ENCODE results near the gene FAM53B.

Gene FAM53B

DNA sequence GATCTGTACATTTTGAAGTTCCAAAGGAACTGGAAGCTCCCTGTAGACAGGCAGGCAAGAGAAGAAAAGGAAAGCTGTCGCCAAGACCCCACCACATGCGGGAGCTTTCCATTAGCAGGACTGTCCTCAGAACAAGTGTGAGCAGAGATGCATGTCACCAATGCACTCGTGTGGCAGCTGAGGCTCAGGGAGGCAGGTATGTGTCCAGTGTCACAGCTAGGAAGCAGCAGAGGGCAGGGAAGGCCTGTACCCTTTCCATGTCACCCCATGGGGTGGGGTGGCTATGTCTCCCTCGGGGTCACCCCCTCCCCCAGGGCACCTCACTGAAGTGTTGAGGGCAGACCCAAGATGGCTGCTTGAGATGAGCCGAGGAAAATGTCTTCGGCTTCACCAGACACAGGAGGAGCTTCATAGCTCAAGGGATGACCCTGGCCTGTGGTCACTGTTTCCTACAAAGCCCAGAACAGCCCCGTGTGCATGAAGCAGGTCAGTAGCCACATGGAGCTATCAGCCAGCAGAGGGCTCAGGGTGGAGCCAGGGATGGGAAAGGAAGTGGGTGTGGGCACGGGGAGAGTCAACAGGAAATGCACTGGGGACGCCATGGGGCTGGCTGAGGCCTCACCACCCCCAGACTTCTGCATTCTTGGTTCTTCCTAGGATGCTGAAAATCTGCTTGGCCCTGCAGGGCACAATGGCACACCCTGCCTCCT, 96.6 kb downstream of the FAM53B start:
- DNase-seq (ENCODE audit: low read depth, low spot score), result no peak

DNA sequence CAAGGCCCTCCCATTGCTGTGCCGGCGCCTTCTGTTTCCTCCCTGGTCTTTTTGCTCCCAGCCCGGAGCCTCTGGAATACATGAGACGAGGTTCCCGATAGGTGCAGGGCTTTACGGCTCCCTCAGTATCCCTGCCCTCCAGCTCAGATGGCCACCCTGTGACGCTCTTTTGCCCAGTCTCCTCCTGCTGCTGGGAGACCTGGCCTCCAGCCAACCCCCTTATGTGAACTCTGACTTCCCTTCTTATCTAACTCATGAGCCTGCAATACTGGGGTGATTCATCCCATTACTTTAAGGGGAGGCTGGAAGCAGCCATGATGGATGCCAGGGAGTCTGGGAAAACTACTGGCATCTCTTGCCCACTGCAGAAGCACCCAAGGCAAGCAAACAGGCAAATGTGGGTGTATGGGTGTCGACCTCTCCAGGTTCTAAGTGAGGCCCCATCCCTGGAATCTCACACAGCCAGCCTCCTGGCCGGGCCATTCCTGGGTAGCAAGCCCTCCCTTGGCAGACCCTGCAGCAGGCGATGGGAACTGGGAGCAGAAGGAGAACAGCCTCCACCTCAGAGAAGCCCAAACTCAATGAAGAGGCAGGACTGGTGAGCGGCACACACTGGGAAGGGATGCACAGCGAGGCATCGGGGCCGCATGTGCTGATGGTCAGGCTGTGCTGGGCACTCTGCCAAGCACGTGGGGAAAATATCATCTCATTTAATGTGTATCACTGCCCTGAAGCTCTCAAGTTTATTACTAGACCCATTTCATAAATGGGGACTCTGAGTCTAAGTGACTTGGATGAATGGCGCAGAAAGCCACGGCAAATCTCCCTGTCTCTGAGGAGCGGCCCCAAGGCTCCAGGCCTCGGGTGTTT, 97.5 kb downstream of the FAM53B start:
- DNase-seq (ENCODE audit: low read depth, low spot score), result no peak

DNA sequence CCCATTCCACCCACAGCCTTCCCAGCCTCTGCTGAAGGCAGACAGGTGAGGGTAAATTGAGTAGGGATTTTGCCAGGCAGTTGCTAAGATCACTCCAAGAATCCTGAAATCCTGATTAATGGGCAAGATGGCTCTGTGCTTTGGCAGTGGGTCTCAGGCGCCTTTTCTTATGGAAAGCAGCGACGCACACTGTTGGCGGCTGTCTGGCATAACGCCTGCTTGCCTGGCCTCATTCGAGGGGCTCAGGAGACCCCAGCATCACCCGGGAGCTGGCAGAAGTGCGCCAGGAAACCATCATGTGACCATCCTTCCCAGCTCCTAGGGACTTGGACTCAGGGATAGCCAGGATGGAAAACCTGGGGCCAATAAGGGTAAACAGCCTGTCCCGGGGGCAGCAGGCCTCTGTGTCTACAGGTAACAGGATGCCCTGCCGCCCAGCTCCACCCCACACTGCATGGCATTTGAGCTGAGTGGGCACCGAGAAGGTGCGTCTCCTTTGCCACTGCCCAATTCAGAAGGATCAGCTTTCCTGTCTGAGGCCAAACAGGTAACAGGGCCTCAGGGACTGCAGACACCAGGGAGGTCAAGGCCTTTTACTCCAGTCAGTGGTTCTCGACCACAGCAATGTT, 98.6 kb downstream of the FAM53B start:
- DNase-seq (ENCODE audit: low read depth, low spot score), result no peak

DNA sequence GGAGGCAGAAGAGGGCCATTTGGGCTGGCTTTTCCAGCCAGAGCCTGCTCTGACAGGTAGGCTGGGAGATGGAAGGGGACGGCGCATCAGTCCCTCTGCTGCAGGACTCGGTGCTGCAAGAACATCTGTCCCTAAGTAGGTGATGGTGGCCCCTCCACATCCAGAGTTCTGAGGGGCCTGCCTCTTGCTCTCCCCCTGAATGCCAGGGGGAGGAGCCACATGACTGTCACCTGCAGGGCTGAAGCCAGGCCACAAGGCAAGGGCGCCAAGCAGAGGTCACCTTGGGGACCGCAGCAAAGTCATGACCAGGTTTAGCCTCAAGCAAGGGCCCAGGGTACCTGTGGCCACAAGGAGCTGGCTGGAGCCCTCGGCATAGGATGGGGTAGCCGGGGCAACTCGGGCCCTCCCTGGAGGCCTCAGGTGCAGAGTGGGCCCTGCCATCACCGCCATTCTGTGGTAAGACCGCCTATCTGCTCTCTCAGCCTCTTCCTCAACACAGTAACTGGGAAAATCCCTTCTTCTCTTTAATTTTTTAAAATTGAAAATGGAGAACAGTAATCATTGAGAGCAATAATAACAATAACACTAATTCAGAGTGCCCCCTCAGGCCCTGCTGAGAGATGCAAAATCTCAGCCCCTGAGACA, 99.3 kb downstream of the FAM53B start:
- DNase-seq (ENCODE audit: low read depth, low spot score), result no peak

DNA sequence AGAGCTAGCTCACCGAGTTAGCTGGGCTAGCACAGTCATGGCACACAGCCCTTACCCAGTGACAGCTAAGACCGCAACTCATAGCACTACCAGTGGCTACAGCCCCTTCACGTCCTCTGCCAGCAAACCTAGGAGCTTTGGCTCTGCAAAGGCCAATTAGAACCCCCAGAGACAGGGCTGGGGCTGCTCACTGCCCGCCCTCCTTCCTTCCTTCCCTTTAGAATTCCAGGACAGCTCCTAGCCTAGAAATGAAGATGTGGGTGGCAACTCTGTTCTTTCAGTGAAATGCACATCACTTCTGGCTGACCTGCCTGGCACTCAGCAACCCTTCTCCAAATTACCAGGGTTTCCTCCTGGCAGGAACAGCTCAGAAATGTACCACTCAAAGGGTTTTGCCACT, 99.9 kb downstream of the FAM53B start:
- no peak for DNase-seq (ENCODE audit: low read depth, low spot score)

DNA sequence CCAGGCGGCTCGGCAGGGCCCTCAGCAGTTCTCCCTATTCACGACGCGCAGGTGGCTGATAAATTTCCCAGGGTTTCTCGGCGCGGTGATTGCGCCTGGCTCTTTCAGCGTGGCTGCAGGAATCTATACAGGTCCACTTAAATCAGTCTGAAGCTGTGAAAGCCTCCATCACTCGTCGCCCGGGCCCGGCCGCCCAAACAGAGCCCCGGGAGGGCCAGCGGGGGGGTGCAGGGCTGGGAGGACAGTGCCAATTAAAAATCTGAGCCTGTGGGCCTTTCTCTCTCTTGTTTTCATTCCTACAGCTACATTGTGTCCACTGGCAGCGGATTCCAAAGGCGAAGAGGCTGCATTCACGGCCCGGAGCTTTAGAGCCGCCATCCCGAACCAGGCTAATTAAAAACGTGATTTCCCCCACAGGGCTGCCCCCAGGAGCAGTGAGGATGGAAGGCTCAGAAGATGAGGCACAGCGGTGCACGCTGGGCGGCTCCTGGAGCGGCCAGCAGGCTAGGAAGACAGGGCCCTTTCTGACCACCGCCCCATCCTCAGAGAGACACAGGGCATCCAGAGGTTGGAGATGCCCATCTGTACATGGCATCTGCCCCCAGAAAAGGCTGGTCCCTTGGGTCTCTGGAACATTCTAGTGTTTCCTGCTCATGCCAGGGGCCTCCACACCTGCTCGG, 100.7 kb downstream of the FAM53B start:
- no peak for DNase-seq (ENCODE audit: low read depth, low spot score)

DNA sequence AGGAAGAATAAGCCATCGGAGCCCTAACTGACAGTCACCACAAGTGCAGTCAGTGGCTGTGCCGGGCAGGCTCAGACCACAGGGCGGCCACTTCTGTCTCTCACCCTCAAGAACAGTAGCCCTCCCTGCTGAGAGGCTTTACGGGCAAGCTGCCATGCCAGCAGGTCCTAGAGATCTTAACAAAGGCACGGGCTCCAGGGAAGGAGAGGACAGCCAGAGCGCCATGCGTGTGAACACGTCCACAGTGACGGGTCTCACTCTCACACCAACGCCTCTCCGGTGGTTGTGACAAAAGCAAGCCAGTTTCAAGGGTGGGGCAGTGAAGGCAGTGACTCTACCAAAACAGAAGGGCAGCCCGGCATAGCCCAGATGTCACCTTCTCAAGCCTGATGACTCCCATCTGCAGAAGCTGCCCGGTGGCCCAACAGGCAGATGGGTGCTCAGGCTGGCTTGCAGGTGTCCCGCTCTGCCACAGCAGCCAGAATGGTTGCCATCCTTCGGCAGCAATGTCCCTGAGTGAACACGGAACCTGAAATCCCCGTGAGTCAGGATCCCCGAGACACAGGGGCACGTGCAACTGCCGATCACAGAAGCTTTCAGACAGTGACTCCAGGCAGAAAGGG, 102.0 kb downstream of the FAM53B start:
- DNase-seq (ENCODE audit: low read depth, low spot score), result no peak

DNA sequence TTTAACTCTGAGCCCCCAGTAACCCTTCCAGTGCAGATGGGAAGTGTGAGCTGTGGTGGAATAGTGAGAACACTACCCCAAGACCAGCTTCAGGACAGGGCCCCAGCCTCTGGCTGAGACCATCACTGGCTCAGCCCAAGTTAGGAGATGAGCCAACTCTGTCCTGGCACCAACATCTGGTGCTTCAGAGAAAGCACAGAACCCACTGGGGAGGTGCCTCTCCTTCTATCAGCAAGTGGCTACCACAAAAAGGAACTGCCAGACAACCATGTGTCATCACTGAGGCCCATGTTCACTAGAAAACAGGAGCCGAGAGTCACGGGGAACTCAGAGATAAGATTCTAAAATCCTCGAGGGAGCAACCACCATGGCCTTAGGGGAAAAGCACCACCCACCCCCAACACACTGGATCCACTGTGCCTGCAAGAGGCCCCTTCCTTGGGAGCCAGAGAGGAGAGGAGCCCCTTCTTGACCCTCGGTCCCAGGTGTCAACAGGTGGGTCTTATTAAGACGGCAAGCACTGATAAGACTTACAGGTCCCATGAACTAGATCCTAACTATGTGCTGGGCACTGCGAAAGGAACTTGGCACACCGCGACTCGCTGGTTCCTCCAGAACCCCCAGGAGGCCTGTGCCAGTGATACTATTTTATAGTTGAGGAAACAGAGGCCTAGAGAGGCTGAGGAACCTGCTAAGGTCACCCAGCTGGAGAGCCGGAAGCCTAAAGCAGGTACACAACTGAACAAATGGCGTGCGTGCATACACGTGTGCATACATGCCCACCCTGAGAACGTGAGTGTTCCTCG, 102.7 kb downstream of the FAM53B start:
- DNase-seq (ENCODE audit: low read depth, low spot score), result no peak

DNA sequence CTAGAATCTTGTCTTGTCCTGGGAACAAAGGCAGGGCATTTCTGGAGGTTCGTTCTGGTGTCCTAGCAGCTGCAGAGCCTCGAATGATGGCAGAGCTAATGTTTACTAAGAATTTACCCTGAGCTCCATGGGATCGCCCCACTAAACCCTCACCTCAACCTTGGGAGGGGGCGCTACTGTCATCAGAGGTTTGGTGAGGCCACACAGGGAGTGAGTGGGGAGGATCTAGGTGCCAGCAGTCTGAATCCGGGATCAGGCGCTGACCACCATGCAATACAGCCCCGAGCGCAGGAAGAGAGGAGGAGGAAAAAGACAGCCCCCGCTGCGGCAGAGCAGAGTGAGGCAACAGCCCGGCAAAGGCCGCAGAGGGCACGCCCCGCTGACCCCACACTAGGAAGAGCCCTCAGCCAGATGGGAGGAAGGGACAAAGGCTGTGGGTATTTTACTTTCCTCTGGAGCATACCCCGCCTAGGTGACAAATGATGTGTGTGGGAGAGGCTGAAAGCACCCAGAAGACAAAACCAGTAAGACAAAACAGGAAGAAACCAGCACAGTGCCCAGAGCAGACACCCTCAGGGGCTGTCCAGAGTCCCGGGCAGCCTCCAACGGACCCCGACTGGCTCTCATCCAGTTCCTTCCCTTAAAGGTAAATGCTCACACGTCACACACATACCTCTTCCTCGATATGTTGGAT, 103.5 kb downstream of the FAM53B start:
- no peak for DNase-seq (ENCODE audit: low read depth, low spot score)

DNA sequence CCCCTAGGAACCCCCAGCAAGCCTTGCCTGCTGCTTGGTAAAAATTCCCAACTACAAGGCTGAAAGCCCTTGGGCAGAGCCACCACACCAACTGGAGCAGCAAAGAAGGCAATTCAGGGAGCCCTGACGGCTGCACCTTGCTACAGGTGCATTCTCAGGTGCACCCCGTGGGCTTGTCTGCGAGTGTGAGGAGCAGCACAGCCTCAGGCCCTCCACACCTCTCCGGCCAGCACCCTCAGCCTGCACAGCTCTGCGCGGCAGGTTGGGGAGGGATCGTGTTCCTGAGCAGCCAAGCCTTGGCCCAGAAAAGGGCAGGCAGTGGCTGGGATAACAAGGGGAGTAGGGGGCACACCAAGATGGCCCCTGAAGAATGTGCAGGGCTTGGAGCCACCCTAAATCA, 104.1 kb downstream of the FAM53B start:
- DNase-seq (ENCODE audit: low read depth, low spot score), result no peak

DNA sequence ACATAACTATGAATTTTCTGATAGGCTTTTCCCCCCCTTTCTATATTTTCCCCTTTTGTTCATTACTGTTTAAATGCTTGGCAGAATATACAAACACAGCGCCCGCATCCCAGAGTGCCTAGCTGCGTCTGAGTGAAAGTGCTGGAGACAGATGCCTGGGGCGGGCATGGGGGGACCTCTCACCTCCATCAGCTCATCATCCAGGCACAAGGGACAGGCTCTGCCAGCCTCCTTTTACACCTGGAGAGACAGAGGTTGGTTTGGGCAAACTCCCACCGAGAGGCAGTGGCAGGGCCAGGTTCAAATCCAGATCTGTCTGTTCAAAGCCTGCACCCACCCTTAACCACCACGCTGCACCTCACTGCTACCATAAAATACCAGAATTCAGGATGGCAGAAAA, 104.5 kb downstream of the FAM53B start:
- no peak for DNase-seq (ENCODE audit: low read depth, low spot score)

DNA sequence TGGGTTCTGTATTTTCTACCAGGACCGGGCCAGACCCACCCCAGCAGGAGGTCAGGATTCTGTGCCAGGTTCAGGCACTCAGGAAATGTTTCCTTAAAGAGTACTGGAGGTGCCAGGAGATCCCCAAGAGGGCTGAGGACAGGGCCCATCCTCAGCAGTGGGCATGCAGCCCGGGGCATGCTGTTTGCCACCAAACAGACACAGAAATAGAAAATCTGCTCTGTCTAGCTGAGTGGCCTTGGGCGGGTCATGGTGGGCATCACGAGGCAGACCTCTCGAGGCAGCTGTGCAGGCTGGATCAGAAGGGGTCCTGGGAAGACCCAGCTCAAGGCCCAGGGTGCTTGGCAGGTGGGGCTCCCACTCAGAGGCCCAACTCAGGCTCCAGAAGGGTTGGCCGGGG, 105.0 kb downstream of the FAM53B start:
- no peak for DNase-seq (ENCODE audit: low read depth, low spot score)

DNA sequence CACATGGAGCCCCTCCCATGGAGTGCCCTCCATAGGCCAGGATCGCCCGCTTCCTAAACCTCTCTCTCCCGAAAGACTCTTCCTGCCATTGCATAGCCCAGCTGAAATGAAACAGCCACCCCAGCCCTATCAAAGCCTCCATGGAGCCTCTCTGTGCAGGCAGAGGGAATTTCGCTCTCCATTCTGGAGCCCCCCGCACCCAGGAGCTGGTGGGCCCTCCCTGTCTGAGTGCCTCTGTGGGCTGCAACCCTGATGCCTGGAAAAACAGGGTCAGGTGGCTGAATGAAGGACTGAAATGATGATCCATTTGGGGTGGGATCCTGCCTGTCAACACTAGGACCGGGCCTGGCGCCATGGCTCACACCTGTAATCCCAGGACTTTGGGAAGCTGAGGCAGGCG, 106.4 kb downstream of the FAM53B start:
- no peak for DNase-seq (ENCODE audit: low read depth, low spot score)

DNA sequence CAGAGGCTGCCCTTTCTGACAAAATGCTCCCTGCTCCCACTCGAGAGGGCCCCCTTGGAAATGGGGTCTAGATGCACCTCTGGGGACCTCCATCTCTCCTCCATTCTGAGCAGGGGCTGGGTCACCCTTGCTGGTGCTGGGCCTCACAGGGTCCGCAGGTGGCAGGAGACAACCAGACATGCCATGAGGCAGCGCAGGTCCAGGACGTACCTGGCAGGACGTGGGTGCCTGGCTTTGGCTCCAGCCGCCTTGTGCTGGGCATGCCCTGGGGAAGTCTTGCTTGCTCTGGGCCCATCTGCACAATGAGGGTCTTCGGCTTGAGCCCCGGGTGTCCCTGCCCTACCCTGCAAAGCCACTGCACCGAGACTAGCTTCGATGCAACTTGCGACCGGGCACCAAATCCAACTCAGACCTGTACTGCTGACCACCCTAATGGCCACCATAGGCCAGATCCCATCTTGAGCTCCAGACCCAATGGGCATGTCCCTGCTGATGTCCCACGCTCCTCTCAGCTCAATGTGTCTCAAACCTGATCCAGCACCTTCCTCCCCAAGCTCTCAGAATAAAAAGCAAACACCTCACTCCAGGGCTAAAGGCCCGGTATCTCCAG, 107.0 kb downstream of the FAM53B start:
- no peak for DNase-seq (ENCODE audit: low read depth, low spot score)

DNA sequence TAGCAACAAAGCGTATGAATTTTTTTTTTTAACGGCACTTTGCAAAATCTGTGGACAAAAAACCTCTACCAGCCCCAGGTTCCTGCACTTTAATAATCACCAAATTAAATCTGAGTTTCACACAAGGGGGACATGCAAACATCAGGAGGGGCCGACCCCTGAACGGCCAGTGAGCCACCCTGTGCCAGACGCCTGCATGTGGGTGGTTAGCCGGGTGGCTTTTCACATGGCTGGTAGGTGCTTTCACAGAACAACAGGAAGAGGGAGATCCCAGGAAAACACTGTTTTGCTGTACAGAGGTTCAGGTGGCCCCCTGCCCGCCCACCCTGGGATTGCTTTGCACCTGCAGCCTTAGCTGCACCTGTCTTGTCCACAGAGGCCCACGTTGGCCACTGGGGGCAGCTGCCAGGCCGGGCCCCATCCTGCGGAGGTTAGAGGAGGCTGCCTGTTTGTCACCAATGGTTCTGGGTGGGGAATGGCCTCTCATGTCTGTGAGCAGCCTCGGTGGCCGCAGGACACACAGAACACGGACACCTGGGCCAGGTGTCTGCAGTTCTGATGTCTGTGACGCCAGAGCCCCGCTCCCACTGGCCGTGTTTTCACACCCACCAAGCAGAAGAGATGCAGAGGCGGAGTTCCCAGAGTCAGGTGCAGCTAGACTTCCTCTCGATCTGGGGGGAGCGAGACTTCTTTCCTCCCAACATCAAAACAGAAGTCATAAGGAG, 107.7 kb downstream of the FAM53B start:
- no peak for DNase-seq (ENCODE audit: low read depth, low spot score)

DNA sequence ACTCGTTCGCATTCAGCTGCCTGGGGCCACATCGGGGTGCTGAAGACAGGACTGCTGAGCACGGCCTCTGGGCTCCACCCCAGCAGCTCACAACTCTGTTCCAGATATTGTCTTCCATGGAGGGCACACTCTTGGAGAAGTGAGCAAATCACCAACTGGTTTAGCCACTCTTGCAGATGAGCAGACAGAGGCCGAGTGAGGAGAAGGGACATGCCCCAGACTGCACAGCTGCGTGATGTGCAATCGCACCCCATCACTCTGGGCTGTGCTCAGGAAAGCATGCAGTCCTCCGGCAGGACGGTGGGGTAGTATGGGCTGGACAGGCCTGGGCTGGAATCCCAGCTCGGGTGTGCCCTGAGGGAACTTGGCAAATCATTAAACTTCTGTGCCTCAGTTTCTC, 111.6 kb downstream of the FAM53B start:
- DNase-seq (ENCODE audit: low read depth, low spot score), result no peak

DNA sequence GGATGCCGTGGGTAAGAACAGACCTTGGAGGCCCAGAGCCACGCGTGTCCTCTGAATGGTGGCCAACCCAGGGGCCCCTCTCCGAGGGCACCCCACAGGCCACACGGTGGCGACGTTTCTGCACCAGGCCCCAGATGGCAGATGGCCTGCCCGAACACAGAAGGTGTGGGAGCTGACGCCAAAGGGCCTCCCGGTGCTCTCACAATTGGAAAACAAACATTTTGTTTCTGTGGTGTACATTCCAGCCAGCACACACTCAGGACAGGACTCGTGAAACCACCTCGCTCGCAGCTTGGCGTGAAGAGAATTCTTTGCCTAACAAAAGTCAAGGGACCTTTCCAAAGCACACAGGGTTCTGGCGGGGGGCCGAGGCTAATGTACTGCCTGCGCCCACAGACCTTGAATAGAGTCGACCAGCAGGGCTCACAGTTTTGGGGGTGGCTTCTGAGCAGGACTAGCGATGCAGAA, 112.1 kb downstream of the FAM53B start:
- DNase-seq (ENCODE audit: low read depth, low spot score), result peak; percentile 31

DNA sequence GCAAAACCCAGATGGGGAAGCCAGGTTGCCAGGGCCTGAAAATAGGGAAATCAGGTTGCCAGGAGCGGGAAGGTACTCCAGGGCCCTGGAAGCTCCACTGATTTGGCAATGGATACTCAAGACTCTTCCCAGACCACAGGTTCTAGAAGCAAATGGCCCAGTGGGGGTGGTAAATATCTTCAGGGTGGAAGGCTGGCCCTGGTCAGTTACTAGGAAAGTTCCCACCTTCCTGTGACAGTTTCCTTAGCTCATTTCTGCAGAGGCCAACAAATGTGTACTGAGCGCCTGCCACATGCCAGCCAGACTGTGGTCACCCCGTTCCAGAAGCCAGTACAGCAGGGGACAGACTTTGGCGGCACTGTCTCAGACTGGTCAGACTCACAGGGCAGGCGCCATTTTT, 113.6 kb downstream of the FAM53B start:
- DNase-seq (ENCODE audit: low read depth, low spot score), result no peak

All from smooth muscle cell of the brain vasculature (primary cell).